IPS DF 6.9 (cell line): ENCODE results near the gene PCDHA6.
"Not testable (repeated sequence)": the region's sequence is repeated elsewhere in the genome, so short reads cannot be mapped to it uniquely, and the experiment has no call there.

Experiments
- DNase-seq: peaks from one replicate; pipeline ENCODE4 v3.0.0-alpha.2; 2013; ENCODE audit warnings: low read depth, low spot score
- H3K27ac ChIP-seq: one replicate; pipeline ENCODE4 v1.5.1; 2013; ENCODE audit warnings: low read length, control low read depth
- H3K27me3 ChIP-seq: 2 replicates; pipeline ENCODE4 v1.6.1; 2013; ENCODE audit warnings: mild to moderate bottlenecking, low read length; ENCODE audit not compliant: control insufficient read depth, insufficient read depth
- H3K36me3 ChIP-seq: 2 replicates; pipeline ENCODE4 v1.6.1; 2013; ENCODE audit warnings: low read length; ENCODE audit not compliant: control insufficient read depth, insufficient read depth
- H3K4me1 ChIP-seq: 2 replicates; pipeline ENCODE4 v1.6.1; 2013; ENCODE audit warnings: low read length; ENCODE audit not compliant: control insufficient read depth, insufficient read depth
- H3K4me3 ChIP-seq: 2 replicates; pipeline ENCODE4 v1.5.1; 2013; ENCODE audit warnings: mild to moderate bottlenecking, low read length
- H3K9me3 ChIP-seq: 2 replicates; pipeline ENCODE4 v1.6.1; 2013; ENCODE audit warnings: low read length, inconsistent platforms; ENCODE audit not compliant: control insufficient read depth, insufficient read depth
- WGBS: extraction: QIAGEN DNeasy Blood & Tissue Kit; methylation state at CpG from one replicate; pipeline ENCODE4 v1.1.7; 2013; ENCODE audit warnings: mixed read lengths, missing lambda C conversion rate; ENCODE audit not compliant: insufficient read length, insufficient coverage; 5-methylcytosine and 5-hydroxymethylcytosine counted together

PCDHA6 gene

DNA sequence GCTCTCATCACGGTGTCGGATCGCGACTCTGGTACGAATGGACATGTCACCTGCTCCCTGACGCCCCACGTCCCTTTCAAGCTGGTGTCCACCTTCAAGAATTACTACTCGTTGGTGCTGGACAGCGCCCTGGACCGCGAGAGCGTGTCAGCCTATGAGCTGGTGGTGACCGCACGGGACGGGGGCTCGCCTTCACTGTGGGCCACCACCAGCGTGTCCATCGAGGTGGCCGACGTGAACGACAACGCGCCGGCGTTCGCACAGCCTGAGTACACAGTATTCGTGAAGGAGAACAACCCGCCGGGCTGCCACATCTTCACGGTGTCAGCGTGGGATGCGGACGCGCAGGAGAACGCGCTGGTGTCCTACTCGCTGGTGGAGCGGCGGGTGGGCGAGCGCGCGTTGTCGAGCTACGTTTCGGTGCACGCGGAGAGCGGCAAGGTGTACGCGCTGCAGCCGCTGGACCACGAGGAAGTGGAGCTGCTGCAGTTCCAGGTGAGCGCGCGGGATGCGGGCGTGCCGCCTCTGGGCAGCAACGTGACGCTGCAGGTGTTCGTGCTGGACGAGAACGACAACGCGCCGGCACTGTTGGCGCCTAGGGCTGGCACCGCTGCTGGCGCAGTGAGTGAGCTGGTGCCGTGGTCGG is 31.6 kb upstream of the PCDHA6 start:
- not testable (repeated sequence) for H3K9me3 ChIP-seq, H3K36me3 ChIP-seq, H3K4me3 ChIP-seq, H3K4me1 ChIP-seq, H3K27ac ChIP-seq, H3K27me3 ChIP-seq, DNase-seq
- WGBS = no CpG with 5 or more reads among the region's 72 CpGs

DNA sequence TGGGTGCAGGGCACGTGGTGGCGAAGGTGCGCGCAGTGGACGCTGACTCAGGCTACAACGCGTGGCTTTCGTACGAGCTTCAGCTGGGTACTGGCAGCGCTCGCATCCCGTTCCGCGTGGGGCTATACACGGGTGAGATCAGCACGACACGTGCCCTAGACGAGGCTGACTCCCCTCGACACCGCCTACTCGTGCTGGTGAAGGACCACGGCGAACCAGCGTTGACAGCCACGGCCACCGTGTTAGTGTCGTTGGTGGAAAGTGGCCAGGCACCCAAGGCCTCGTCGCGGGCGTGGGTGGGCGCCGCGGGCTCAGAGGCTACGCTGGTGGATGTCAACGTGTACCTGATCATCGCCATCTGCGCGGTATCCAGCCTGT is 31.1 kb upstream of the PCDHA6 start:
- Histone ChIP-seq H3K4me3 (no peak overlapping the region), H3K36me3 (no peaks in the 10 kb centered on the region), H3K27ac (no peak overlapping the region), H3K27me3 (no peaks in the 10 kb centered on the region), H3K4me1 (no peaks in the 10 kb centered on the region), H3K9me3 (no peaks in the 10 kb centered on the region)
- no CpG with 5 or more reads among the region's 39 CpGs for WGBS
- DNase-seq = no peak

DNA sequence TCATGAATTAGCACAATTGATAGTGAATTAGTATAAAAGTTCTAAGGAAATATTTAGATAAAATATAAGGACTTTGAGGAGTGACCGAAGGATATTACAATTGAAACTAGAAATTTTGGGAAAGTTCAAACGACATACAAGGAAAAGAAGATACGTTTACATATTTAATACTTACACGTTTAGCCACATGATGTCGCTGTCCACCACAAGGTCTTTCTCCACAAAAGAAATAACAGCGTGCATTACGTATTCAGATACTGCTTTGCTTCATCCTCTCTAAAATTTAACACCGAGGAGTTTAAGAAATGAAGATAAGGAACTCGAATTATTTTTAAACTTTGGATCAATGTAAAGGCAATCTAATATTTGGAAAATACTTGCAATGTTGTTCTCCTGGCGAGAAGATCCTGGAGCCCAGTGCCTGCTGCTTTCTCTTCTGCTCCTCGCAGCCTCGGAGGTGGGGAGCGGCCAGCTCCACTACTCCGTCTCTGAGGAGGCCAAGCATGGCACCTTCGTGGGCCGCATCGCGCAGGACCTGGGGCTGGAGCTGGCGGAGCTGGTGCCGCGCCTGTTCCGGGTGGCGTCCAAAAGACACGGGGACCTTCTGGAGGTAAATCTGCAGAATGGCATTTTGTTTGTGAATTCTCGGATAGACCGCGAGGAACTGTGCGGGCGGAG is 26.8 kb upstream of the PCDHA6 start, which contains the start of gene PCDHA3:
Gene PCDHA3 (plus strand): TSS at position 242 of the 678 bp plus-strand sequence.
- Histone ChIP-seq H3K36me3 (peaks cover 4% of the 10 kb centered on the region; the same call in 1 of the 2 replicates), H3K27ac (no peak within 1 kb of the TSS), H3K27me3 (no peaks in the 10 kb centered on the region), H3K4me1 (no peaks in the 10 kb centered on the region), H3K9me3 (no peaks in the 10 kb centered on the region), H3K4me3 (peak within 1 kb of the TSS; percentile 52; the same call in 1 of the 2 replicates)
- no peak for DNase-seq
- WGBS = no CpG with 5 or more reads among the region's 29 CpGs

DNA sequence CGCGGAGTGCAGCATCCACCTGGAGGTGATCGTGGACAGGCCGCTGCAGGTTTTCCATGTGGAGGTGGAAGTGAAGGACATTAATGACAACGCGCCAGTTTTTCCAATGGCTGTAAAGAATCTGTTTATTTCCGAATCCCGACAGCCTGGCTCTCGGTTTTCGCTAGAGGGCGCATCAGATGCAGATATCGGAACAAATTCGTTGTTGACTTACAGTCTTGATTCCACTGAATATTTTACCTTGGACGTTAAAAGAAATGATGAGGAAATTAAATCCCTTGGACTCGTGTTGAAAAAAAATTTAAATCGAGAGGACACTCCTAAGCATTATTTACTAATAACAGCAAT is 26.3 kb upstream of the PCDHA6 start:
- no peaks in the 10 kb centered on the region for H3K27me3 ChIP-seq
- no peaks in the 10 kb centered on the region for H3K9me3 ChIP-seq
- no peak for DNase-seq
- no peaks in the 10 kb centered on the region for H3K4me1 ChIP-seq
- peak overlapping the region; percentile 52; the same call in 1 of the 2 replicates for H3K4me3 ChIP-seq
- WGBS = no CpG with 5 or more reads among the region's 16 CpGs
- peaks cover 4% of the 10 kb centered on the region; the same call in 1 of the 2 replicates for H3K36me3 ChIP-seq
- H3K27ac ChIP-seq = no peak overlapping the region

DNA sequence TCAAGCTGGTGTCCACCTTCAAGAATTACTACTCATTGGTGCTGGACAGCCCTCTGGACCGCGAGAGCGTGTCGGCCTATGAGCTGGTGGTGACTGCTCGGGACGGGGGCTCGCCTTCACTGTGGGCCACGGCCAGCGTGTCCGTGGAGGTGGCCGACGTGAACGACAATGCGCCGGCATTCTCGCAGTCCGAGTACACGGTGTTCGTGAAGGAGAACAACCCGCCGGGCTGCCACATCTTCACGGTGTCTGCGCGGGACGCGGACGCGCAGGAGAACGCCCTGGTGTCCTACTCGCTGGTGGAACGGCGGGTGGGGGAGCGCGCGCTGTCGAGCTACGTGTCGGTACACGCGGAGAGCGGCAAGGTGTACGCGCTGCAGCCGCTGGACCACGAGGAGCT is 25.4 kb upstream of the PCDHA6 start:
- DNase-seq, H3K36me3 ChIP-seq, H3K4me1 ChIP-seq, H3K4me3 ChIP-seq, H3K27ac ChIP-seq, H3K27me3 ChIP-seq, H3K9me3 ChIP-seq: not testable (repeated sequence)
- no CpG with 5 or more reads among the region's 45 CpGs for WGBS

DNA sequence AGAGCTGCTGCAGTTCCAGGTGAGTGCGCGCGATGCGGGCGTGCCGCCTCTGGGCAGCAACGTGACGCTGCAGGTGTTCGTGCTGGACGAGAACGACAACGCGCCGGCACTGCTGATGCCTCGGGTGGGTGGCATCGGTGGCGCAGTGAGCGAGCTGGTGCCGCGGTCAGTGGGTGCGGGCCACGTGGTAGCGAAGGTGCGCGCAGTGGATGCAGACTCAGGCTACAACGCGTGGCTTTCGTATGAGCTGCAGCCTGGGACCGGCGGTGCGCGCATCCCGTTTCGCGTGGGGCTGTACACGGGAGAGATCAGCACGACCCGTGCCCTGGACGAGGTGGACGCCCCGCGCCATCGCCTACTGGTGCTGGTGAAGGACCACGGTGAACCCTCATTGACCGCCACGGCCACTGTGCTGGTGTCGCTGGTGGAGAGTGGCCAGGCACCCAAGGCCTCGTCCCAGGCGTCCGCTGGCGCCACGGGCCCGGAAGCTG is 24.9 kb upstream of the PCDHA6 start:
- H3K9me3 ChIP-seq = no peaks in the 10 kb centered on the region
- no CpG with 5 or more reads among the region's 53 CpGs for WGBS
- no peak for DNase-seq
- H3K4me3 ChIP-seq = no peak overlapping the region
- no peaks in the 10 kb centered on the region for H3K4me1 ChIP-seq
- H3K36me3 ChIP-seq = peaks cover 4% of the 10 kb centered on the region; the same call in 1 of the 2 replicates
- H3K27me3 ChIP-seq = no peaks in the 10 kb centered on the region
- H3K27ac ChIP-seq = no peak overlapping the region

DNA sequence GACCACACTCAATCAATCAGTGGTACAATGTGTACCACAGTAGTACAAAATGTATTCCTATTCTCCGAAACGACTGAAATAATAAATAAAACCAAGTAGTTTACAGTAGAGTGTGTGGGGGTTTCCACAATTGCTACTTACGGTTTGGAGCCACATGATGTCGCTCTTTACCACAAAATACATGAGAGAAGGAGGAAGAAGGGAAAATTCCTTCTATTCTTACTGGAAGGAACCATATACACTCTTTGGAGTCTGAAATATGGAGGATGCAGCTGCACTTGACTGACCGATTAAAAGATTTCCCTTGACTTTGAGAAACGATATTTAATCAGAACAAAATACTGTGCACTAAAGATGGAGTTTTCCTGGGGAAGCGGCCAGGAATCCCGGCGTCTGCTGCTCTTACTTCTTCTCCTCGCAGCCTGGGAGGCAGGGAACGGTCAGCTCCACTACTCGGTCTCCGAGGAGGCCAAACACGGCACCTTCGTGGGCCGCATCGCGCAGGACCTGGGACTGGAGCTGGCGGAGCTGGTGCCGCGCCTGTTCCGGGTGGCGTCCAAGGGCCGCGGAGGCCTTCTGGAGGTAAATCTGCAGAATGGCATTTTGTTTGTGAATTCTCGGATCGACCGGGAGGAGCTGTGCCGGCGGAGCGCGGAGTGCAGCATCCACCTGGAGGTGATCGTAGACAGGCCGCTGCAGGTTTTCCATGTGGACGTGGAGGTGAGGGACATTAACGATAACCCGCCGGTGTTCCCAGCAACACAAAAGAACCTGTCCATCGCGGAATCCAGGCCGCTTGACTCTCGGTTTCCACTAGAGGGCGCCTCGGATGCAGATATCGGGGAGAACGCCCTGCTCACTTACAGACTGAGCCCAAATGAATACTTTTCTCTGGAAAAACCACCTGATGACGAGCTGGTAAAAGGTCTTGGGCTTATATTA is 20.7 kb upstream of the PCDHA6 start, which contains the start of gene PCDHA4:
Gene PCDHA4 (plus strand): TSS at position 235 of the 942 bp plus-strand sequence.
- DNase-seq = no peak
- no peak within 1 kb of the TSS for H3K27ac ChIP-seq

DNA sequence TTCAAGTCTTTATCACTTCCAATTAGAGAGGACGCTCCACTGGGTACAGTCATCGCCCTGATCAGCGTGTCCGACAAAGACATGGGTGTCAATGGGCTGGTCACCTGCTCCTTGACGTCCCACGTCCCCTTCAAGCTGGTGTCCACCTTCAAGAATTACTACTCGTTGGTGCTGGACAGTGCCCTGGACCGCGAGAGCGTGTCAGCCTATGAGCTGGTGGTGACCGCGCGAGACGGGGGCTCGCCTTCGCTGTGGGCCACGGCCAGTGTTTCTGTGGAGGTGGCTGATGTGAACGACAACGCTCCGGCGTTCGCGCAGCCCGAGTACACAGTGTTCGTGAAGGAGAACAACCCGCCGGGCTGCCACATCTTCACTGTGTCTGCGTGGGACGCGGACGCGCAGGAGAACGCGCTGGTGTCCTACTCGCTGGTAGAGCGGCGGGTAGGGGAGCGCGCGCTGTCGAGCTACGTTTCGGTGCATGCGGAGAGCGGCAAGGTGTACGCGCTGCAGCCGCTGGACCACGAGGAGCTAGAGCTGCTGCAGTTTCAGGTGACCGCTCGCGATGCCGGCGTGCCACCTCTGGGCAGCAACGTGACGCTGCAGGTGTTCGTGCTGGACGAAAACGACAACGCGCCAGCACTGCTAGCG is 19.4 kb upstream of the PCDHA6 start:
- no CpG with 5 or more reads among the region's 62 CpGs for WGBS
- not testable (repeated sequence) for H3K4me1 ChIP-seq

More for the DNA sequence above, 20.7 kb upstream of the PCDHA6 start, which contains the start of gene PCDHA4:
- WGBS = no CpG with 5 or more reads among the region's 47 CpGs
- Histone ChIP-seq H3K27me3 (no peaks in the 10 kb centered on the region), H3K4me3 (peak within 1 kb of the TSS; percentile 74; the same call in 1 of the 2 replicates), H3K4me1 (no peaks in the 10 kb centered on the region), H3K36me3 (peaks cover 4% of the 10 kb centered on the region; the same call in 1 of the 2 replicates), H3K9me3 (no peaks in the 10 kb centered on the region)

DNA sequence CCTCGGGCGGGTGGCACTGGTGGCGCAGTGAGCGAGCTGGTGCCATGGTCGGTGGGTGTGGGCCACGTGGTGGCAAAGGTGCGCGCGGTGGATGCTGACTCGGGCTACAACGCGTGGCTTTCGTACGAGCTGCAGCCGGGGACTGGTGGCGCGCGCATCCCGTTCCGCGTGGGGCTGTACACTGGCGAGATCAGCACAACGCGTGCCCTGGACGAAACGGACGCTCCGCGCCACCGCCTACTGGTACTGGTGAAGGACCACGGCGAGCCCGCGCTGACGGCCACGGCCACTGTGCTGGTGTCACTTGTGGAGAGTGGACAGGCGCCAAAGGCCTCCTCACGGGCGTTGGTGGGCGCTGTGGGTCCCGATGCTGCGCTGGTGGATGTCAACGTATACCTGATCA is 18.9 kb upstream of the PCDHA6 start:
- H3K27ac ChIP-seq = no peak overlapping the region
- DNase-seq = no peak
- H3K4me1 ChIP-seq = no peaks in the 10 kb centered on the region
- WGBS = no CpG with 5 or more reads among the region's 43 CpGs
- H3K9me3 ChIP-seq = no peaks in the 10 kb centered on the region
- H3K27me3 ChIP-seq = no peaks in the 10 kb centered on the region
- H3K4me3 ChIP-seq = no peak overlapping the region
- no peaks in the 10 kb centered on the region for H3K36me3 ChIP-seq

More for the DNA sequence above, 19.4 kb upstream of the PCDHA6 start:
- not testable (repeated sequence) for H3K9me3 ChIP-seq, H3K27me3 ChIP-seq, H3K36me3 ChIP-seq, DNase-seq, H3K27ac ChIP-seq, H3K4me3 ChIP-seq
